GM12872 (cell line): ENCODE results near the gene ZSWIM8.

Source experiments
- TF ChIP-seq, protein P1 (sequence below): IDR thresholded peaks from 3 replicates; pipeline ENCODE4 v1.5.1; 2011; ENCODE audit warnings: low read depth, mild to moderate bottlenecking, low read length, moderate library complexity; ENCODE audit not compliant: insufficient read depth

ZSWIM8 gene

GRCh38 chr10:73802276-73802991, 17.0 kb downstream of the ZSWIM8 start:
- TF ChIP-seq, protein P1, sequence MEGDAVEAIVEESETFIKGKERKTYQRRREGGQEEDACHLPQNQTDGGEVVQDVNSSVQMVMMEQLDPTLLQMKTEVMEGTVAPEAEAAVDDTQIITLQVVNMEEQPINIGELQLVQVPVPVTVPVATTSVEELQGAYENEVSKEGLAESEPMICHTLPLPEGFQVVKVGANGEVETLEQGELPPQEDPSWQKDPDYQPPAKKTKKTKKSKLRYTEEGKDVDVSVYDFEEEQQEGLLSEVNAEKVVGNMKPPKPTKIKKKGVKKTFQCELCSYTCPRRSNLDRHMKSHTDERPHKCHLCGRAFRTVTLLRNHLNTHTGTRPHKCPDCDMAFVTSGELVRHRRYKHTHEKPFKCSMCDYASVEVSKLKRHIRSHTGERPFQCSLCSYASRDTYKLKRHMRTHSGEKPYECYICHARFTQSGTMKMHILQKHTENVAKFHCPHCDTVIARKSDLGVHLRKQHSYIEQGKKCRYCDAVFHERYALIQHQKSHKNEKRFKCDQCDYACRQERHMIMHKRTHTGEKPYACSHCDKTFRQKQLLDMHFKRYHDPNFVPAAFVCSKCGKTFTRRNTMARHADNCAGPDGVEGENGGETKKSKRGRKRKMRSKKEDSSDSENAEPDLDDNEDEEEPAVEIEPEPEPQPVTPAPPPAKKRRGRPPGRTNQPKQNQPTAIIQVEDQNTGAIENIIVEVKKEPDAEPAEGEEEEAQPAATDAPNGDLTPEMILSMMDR: no peak

DNA sequence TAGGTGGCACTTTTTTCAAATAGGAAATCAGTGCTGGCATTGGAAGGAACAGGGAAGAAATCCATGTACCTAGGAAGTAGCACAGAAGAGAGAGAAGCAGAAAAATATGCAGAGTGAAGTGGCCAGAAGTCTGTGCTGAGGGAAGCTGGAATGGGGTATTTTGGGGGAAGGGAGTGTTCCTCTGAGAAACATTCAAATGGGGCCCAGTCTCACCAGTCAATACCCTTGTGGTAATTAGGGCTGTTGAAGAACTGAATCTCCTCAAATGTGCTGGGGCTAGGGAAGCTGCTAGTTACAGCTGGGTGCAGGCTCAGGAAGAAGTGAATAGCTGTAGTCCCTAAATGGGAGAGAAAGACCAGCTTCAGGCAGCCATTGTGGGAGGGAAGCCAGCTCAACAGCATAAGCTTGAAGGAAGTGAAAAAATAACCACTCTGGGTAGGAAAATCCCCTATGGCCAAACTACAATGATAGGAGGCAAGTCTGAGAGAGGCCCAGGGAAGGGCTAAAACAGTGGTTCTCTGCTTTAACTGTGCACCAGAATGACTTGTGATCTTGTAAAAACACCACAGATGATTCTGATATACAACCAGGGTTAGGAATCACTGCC, 18.4 kb downstream of the ZSWIM8 start:
- TF ChIP-seq, protein P1: no peak

- TF ChIP-seq, protein P1: no peak
Measured at GRCh38 chr10:73806176-73806950, 21.0 kb downstream of the ZSWIM8 start.

DNA sequence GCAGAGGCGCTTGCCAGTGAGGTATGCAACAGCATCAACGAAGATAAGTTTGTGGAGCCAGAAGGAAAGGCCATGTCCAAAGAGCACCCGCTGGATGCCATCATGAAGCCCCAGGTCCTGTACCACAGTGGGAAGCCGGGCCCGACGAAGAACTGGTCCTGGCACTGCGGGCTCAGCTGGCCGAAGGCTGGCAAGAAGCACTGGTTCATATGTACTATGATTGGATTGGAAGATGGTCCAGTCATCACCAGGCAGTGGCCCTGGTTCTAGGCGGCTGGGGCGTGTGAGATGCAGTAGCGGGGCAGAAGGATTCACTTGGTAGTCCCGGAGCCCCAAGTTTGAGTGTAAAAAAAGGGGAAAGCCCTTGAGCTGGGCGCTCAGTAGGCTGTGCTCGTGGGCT, 22.1 kb downstream of the ZSWIM8 start:
- TF ChIP-seq, protein P1: no peak

DNA sequence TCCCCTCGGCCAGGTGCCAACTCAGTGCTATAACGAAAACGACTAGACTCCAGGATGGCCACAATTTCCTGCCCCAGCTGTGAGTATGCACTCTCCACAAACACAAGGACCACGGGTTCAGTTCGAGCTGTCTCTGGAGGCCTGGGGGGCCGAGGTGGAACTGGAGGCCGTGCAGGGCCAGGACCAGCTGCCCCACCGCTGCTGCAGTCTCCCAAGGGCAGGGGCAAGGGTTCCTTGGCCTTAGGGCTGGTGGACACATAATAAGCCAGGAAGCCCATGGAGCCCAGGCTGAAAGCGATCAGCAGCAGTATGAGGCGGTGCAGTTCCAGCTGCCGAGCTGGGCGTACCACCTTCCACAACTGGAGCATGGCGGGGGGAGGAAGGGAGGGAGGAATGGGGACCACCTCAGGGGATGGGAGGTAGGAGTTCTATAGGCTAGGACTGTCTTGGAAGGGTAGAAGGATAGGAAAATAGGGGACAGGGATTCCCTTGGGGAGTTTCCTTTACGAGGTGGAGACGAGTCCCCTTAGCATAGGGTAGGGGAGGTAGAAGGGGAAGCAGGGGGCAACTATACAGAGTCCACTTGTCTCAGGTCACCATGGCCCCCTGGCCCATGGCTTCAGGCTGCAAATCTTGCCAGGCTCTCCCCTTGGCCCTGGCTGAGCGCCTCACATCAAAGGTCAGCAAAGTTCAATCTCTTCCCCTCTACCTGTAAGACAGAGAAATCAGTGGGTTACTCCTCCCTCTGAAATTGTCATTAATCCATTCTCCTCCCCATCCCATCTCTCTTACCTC, 22.8 kb downstream of the ZSWIM8 start:
- TF ChIP-seq, protein P1: no peak

GRCh38 chr10:73809061-73809818, 23.8 kb downstream of the ZSWIM8 start:
- TF ChIP-seq, protein P1: no peak
